HG02759 (cell line): Measurements from ENCODE around the gene ITGB4.
"Not testable (repeated sequence)": the region's sequence is repeated elsewhere in the genome, so short reads cannot be mapped to it uniquely, and the experiment has no call there.

Source experiments
- ATAC-seq: cut with Tn5 transposase; IDR thresholded peaks from one replicate; pipeline ENCODE4 v1.9.1; 2021; ENCODE audit warnings: mild to moderate bottlenecking, moderate library complexity; ENCODE audit not compliant: unreplicated experiment

ITGB4 gene

GRCh38 chr17:75769536-75769935 lies 48.3 kb downstream of the ITGB4 start:
- no peak for ATAC-seq

GRCh38 chr17:75771334-75772281 lies 50.3 kb downstream of the ITGB4 start:
- no peak for ATAC-seq

GRCh38 chr17:75773121-75773807 lies 52.0 kb downstream of the ITGB4 start:
- no peak for ATAC-seq

GRCh38 chr17:75773808-75774470 lies 52.7 kb downstream of the ITGB4 start:
- no peak for ATAC-seq

- no peak for ATAC-seq
Observed at GRCh38 chr17:75774471-75774990, 53.3 kb downstream of the ITGB4 start.

GRCh38 chr17:75774991-75775668 lies 53.9 kb downstream of the ITGB4 start:
- no peak for ATAC-seq

GRCh38 chr17:75776386-75777295 lies 55.4 kb downstream of the ITGB4 start:
- ATAC-seq = no peak

GRCh38 chr17:75777296-75777922 lies 56.1 kb downstream of the ITGB4 start:
- no peak for ATAC-seq

- ATAC-seq = not testable (repeated sequence)
Observed at GRCh38 chr17:75778066-75778860, 57.0 kb downstream of the ITGB4 start.

- ATAC-seq = peak; percentile 21
Observed at GRCh38 chr17:75778861-75779249, 57.6 kb downstream of the ITGB4 start.

GRCh38 chr17:75779250-75779986 lies 58.2 kb downstream of the ITGB4 start:
- ATAC-seq = peak; percentile 68

GRCh38 chr17:75779987-75780889 lies 59.0 kb downstream of the ITGB4 start:
- ATAC-seq = no peak

- no peak for ATAC-seq
Observed at GRCh38 chr17:75783069-75783783, 62.0 kb downstream of the ITGB4 start.

GRCh38 chr17:75783803-75784472 lies 62.7 kb downstream of the ITGB4 start:
- no peak for ATAC-seq

GRCh38 chr17:75784473-75785015 lies 63.3 kb downstream of the ITGB4 start, which contains the start of gene UNK:
Gene UNK (plus strand): TSS chr17:75784806. CDS start chr17:75784881, 75 bp downstream.
- ATAC-seq = peak; percentile 64
